OCI-LY1 (cell line): Measurements from ENCODE around the gene CPSF4L.

Experiments used
- EZH2 ChIP-seq: fragments of 200-600 bp; sonication (generic), shearing (Covaris generic); IDR thresholded peaks from 2 replicates; pipeline ENCODE4 v1.8.0; 2017; ENCODE audit warnings: borderline replicate concordance, mixed run types, mild to moderate bottlenecking, antibody characterized with exemption, low read length, moderate library complexity, mixed read lengths
- TF ChIP-seq, protein P1 (sequence below): fragments of 200-600 bp; sonication (generic), shearing (Covaris generic); IDR thresholded peaks from 2 replicates; pipeline ENCODE4 v1.5.1; 2017; ENCODE audit warnings: mild to moderate bottlenecking, antibody characterized with exemption, low read length, moderate library complexity, mixed read lengths

DNA sequence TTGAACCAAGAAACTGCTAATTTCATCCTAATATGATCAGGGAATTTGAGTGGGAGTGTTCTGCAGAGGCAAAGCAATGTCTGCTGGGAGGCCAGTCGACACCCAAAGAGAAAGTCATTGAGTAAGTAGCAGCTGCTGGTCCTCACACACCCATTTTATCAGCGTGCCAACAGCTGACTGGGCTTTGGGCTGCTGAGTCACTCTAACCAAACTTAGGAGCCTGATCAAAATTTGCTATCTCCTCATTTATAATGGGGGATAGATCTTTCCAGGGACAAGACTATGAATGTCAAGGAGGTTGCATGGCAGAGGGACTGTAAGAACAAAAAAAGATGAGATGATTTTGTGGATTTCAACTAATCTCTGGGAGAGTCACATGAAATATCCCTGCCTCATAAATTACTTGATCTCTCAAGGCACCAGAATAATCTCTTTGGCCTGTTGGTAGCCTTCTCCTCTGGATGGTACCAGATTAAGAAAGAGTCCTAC lies 32.9 kb downstream of the CPSF4L start:
- TF ChIP-seq EZH2: no peak
- TF ChIP-seq, protein P1, sequence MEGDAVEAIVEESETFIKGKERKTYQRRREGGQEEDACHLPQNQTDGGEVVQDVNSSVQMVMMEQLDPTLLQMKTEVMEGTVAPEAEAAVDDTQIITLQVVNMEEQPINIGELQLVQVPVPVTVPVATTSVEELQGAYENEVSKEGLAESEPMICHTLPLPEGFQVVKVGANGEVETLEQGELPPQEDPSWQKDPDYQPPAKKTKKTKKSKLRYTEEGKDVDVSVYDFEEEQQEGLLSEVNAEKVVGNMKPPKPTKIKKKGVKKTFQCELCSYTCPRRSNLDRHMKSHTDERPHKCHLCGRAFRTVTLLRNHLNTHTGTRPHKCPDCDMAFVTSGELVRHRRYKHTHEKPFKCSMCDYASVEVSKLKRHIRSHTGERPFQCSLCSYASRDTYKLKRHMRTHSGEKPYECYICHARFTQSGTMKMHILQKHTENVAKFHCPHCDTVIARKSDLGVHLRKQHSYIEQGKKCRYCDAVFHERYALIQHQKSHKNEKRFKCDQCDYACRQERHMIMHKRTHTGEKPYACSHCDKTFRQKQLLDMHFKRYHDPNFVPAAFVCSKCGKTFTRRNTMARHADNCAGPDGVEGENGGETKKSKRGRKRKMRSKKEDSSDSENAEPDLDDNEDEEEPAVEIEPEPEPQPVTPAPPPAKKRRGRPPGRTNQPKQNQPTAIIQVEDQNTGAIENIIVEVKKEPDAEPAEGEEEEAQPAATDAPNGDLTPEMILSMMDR: no peak
